Metanephros (tissue), 1 donor: ENCODE results near the gene LHX5. TPM values are rescaled to one million over a fixed set of nuclear protein-coding genes. Genes with fewer than 3 reads are reported as not detected.

Experiments
- total RNA-seq: library from RNA; depleted of rRNA; stranded (reverse); fragments of >200 nt; gene quantifications from one replicate; pipeline ENCODE4 v1.2.3, GENCODE V29; 2014

LHX5 gene
- total RNA-seq, result not detected

GRCh38 chr12:113471619-113472171 is at the start of gene LHX5:
Gene LHX5, minus strand, starts transcription at chr12:113471871. Its CDS starts 373 bp downstream, at chr12:113471498.

GRCh38 chr12:113422030-113422885 is 49.4 kb downstream of the LHX5 start, which contains the start of gene SDSL:
Gene SDSL, plus strand, starts transcription at chr12:113422380. Its CDS starts 5,603 bp downstream, at chr12:113427983.

Other genes starting within 250 kb of the LHX5 start
- gene SLC8B1, start 136.8 kb downstream of the LHX5 start, total RNA-seq, result 20.8 TPM
- gene PLBD2, start 113.3 kb downstream of the LHX5 start, total RNA-seq, result 18.1 TPM
- not detected for gene SDS, start 68.0 kb downstream of the LHX5 start, total RNA-seq
- gene SDSL, start 49.5 kb downstream of the LHX5 start, total RNA-seq, result 8.3 TPM